ENCODE results near the gene ULK2.

Gene ULK2

GRCh38 chr17:19744922-19745757 lies 122.6 kb downstream of the ULK2 start:
- peak; percentile 83 to 92 (median 86) for DNase-seq

- no peak for DNase-seq
Observed at GRCh38 chr17:19744492-19744891, 123.2 kb downstream of the ULK2 start.

GRCh38 chr17:19743101-19744100 lies 124.3 kb downstream of the ULK2 start:
- DNase-seq: no peak

- DNase-seq: no peak
Observed at GRCh38 chr17:19742495-19742894, 125.2 kb downstream of the ULK2 start.

- no peak for DNase-seq
Observed at GRCh38 chr17:19741832-19742457, 125.8 kb downstream of the ULK2 start.

GRCh38 chr17:19740933-19741332 lies 126.8 kb downstream of the ULK2 start:
- DNase-seq: no peak

- DNase-seq: no peak
Observed at GRCh38 chr17:19739241-19740201, 128.2 kb downstream of the ULK2 start.

GRCh38 chr17:19738757-19739156 lies 129.0 kb downstream of the ULK2 start:
- DNase-seq: no peak

GRCh38 chr17:19738073-19738449 lies 129.7 kb downstream of the ULK2 start:
- DNase-seq: no peak

GRCh38 chr17:19737305-19738072 lies 130.2 kb downstream of the ULK2 start:
- no peak for DNase-seq

- DNase-seq: no peak
Observed at GRCh38 chr17:19736071-19736470, 131.7 kb downstream of the ULK2 start.

- DNase-seq: no peak
Observed at GRCh38 chr17:19733953-19734526, 133.7 kb downstream of the ULK2 start.

GRCh38 chr17:19731626-19732025 lies 136.1 kb downstream of the ULK2 start:
- no peak for DNase-seq

- DNase-seq: peak; percentile 54 to 61 (median 54)
Observed at GRCh38 chr17:19730843-19731242, 136.9 kb downstream of the ULK2 start.

- DNase-seq: no peak
Observed at GRCh38 chr17:19729900-19730299, 137.8 kb downstream of the ULK2 start.

GRCh38 chr17:19728084-19728495 lies 139.6 kb downstream of the ULK2 start:
- peak; percentile 57 to 83 (median 63) for DNase-seq

GRCh38 chr17:19727501-19728078 lies 140.1 kb downstream of the ULK2 start:
- peak; percentile 78 to 85 (median 78) for DNase-seq

GRCh38 chr17:19726631-19727376 lies 140.9 kb downstream of the ULK2 start:
- peak; percentile 71 to 86 (median 82) for DNase-seq

- DNase-seq: peak; percentile 83 to 94 (median 90)
Observed at GRCh38 chr17:19725486-19725885, 142.2 kb downstream of the ULK2 start.

Measured in suppressor macrophage treated with lipopolysaccharide for 1 hour (primary cell).